Naive thymus-derived CD8-positive, alpha-beta T cell (primary cell): ENCODE measurements around the gene RPL11. TPM values are rescaled to one million over a fixed set of nuclear protein-coding genes. Genes with fewer than 3 reads are reported as not detected.

Experiments used
- ATAC-seq, 2 donors: fragments of 150-1000 bp; cut with Tn5 transposase in 1 of 2; sonication (Bioruptor Pico), chemical (Tn5 transposase) in 1 of 2; 1 replicate in 1 of 2; 2 replicates in 1 of 2; pipeline ENCODE4 v1.10.0; 2021; ENCODE audit warnings: mild to moderate bottlenecking in 2 of 2, moderate library complexity in 2 of 2
- POLR2A ChIA-PET: fragments of 350-600 bp; sonication (Branson Sonifier 250); formaldehyde crosslinking; loops from one replicate; lab custom pipeline; 2021; ENCODE audit warnings: antibody characterized with exemption; lab: Charles Lee
- DNase-seq, 10 donors: peaks; one replicate each; pipeline versions ENCODE4 v3.0.0 to v3.0.0-alpha.2; 2020 to 2022
- H3K27ac Mint-ChIP-seq, 10 donors: one replicate each; pipeline ENCODE4 v1.8.0; 2020 to 2022; ENCODE audit warnings: mild to moderate bottlenecking in 10 of 10, mixed read lengths in 10 of 10, moderate library complexity in 4 of 10, inconsistent platforms in 1 of 10
- H3K27me3 Mint-ChIP-seq, 5 donors: one replicate each; pipeline ENCODE4 v1.8.0; 2021 to 2022; ENCODE audit warnings: mixed read lengths in 5 of 5
- H3K36me3 Mint-ChIP-seq, 3 donors: one replicate each; pipeline ENCODE4 v1.8.0; 2020 to 2022; ENCODE audit warnings: mixed read lengths in 3 of 3, mild to moderate bottlenecking in 2 of 3, inconsistent platforms in 1 of 3
- H3K4me1 Mint-ChIP-seq, 4 donors: one replicate each; pipeline ENCODE4 v1.8.0; 2021 to 2022; ENCODE audit warnings: mixed read lengths in 4 of 4
- H3K4me3 Mint-ChIP-seq, 10 donors: one replicate each; pipeline ENCODE4 v1.8.0; 2020 to 2022; ENCODE audit warnings: mild to moderate bottlenecking in 10 of 10, mixed read lengths in 10 of 10, moderate library complexity in 6 of 10, inconsistent platforms in 1 of 10
- H3K9me3 Mint-ChIP-seq, 9 donors: one replicate each; pipeline ENCODE4 v1.8.0; 2020 to 2022; ENCODE audit warnings: mixed read lengths in 9 of 9, mild to moderate bottlenecking in 3 of 9, inconsistent platforms in 1 of 9, moderate library complexity in 1 of 9
- polyA plus RNA-seq, 3 donors: library from polyadenylated mRNA; unstranded; fragments of 300-500 nt; fragmentation: Illumina TruSeq; gene quantifications; one replicate each; pipeline ENCODE4 v1.2.3, GENCODE V29; 2021
- total RNA-seq, 8 experiments: library from RNA in 2 of 8; stranded (reverse) in 2 of 8; gene quantifications; one replicate each; pipeline ENCODE4 v1.2.3 and lab custom pipeline; 2021 to 2026

The RPL11 gene
- total and polyA plus RNA-seq, 5 experiments from 2014 or later: 1,566 to 2,067 (median 1,847) TPM

DNA sequence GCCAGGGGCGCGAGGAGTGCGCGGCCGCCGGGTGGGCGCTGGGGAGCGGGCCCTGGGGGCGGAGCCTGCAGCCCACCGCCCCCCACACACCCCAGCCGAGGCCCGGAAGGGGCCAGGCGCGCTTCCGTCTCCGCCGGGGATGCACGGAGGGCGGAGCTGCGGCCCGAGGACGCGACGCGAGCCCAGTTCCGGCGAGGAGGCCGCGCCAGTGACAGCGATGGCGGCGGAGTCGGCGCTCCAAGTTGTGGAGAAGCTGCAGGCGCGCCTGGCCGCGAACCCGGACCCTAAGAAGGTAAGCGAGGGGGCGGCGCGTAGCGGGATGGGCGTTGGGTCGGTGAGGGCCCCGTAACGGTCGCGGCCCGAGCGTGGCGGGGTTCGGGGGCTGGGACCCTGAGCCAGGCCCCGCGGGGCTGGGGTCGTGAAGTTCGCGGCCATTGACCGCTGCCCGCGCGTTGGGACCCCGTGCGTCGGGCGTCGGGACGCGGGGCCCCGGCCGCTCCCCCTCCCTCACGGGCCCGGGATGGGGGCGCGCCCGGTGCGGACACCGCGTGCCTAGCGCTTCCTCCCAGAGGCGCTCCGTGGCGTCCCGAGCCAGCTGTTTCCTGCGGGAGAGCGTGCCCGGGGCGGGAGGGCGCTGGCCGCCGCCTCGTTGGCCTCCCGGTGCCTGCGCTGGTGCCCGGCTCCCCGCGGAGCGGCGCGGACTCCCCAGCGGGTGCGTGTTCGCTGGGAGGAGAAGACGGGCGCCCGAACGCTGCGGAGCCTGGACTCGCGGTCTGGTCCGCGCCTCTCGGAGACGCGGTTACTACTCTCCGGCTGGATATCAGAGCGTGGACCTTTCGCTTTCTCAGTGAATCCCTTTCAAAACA, 51.9 kb downstream of the RPL11 start, which contains the start of gene ELOA:
ELOA (plus strand) TSS at position 185 of the 866 bp plus-strand sequence; CDS start at position 218, 33 bp downstream.
- Mint-ChIP-seq H3K9me3 (no peaks in the 10 kb centered on the region), H3K27me3 (no peaks in the 10 kb centered on the region), H3K4me3 (peak within 1 kb of the TSS; percentile 87 to 94 (median 91)), H3K27ac (peak within 1 kb of the TSS; percentile 89 to 96 (median 94)), H3K36me3 (peaks cover 0 to 21% (median 0%) of the 10 kb centered on the region in 3 donors), H3K4me1 (peaks cover 24 to 53% (median 49%) of the 10 kb centered on the region in 4 donors)
- ATAC-seq (peak; percentile 94), DNase-seq (peak; percentile 63 to 83 (median 74))
- POLR2A ChIA-PET: interaction anchor here (0.6 to 2.1 kb wide), 16 partner anchors 10 to 684 kb away, joined by 3 to 20 read pairs (median 4); partner anchors contain the start of genes GALE, HMGCL, HNRNPR and PITHD1

DNA sequence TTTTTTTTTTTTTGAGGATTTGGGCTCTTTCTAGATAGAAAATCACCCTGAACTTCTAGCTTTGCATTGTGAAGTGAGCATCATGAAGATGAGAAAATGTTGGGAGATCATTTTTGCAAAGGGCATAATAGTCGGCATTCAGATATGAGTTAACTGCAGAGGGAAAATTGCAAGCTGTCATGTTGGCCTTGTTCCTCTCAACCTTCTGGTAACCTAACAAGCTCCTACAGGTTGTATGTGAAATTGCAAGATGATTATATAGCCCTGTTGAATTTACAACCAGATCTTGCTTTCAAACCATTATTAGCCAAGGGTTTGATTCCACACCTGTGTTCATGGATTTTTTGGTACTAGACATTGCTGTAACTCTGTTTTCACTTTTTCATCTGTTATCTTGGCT, 53.9 kb downstream of the RPL11 start:
- H3K4me3 Mint-ChIP-seq: peak overlapping the region in 9 of 10 donors; percentile 44 to 92 (median 88)
- H3K27ac Mint-ChIP-seq: peak overlapping the region in 7 of 10 donors; percentile 34 to 92 (median 52)
- H3K27me3 Mint-ChIP-seq: no peaks in the 10 kb centered on the region
- POLR2A ChIA-PET: interaction anchor here (0.6 to 2.0 kb wide), 5 partner anchors 9 to 363 kb away, joined by 3 to 7 read pairs (median 3); partner anchors contain the start of gene RPL11
- ATAC-seq (no peak), DNase-seq (peak in 2 of 10 donors; percentile 16 to 23)
- peaks cover 0 to 37% (median 2%) of the 10 kb centered on the region in 3 donors for H3K36me3 Mint-ChIP-seq
- peaks cover 26 to 62% (median 56%) of the 10 kb centered on the region in 4 donors for H3K4me1 Mint-ChIP-seq
- H3K9me3 Mint-ChIP-seq: no peaks in the 10 kb centered on the region

Other genes with a start within 250 kb of the RPL11 start
- 1 to 10 TPM; 2.3 to 2.5 TPM for gene ASAP3, start 207.6 kb upstream of the RPL11 start, total RNA-seq
- gene ASAP3, start 207.6 kb upstream of the RPL11 start, polyA plus RNA-seq: 1 to 10 TPM in 2 of 3 donors, under 1 TPM in 1; 0.61 to 1.2 (median 1.1) TPM
- under 1 TPM; 0.10 to 0.14 TPM for gene E2F2, start 160.6 kb upstream of the RPL11 start, total RNA-seq
- gene E2F2, start 160.6 kb upstream of the RPL11 start, polyA plus RNA-seq: under 1 TPM in 2 of 3 donors, not detected in 1; 0.05 to 0.14 TPM
- 10 to 100 TPM; 60.9 to 64.8 TPM for gene ID3, start 132.3 kb upstream of the RPL11 start, total RNA-seq
- gene ID3, start 132.3 kb upstream of the RPL11 start, polyA plus RNA-seq: 1 to 10 TPM; 2.7 to 10.0 (median 4.6) TPM
- gene ELOA, start 51.7 kb downstream of the RPL11 start, total RNA-seq: 10 to 100 TPM; 27.0 to 27.6 TPM
- 10 to 100 TPM; 17.0 to 26.4 (median 19.1) TPM for gene ELOA, start 51.7 kb downstream of the RPL11 start, polyA plus RNA-seq
- gene PITHD1, start 86.6 kb downstream of the RPL11 start, total RNA-seq: 10 to 100 TPM; 79.1 to 86.6 TPM
- gene PITHD1, start 86.6 kb downstream of the RPL11 start, polyA plus RNA-seq: 10 to 100 TPM; 68.1 to 80.6 (median 74.3) TPM
- 10 to 100 TPM; 52.9 to 62.5 TPM for gene LYPLA2, start 99.3 kb downstream of the RPL11 start, total RNA-seq
- gene LYPLA2, start 99.3 kb downstream of the RPL11 start, polyA plus RNA-seq: 100 to 1,000 TPM in 2 of 3 donors, 10 to 100 TPM in 1; 90.3 to 104 (median 101) TPM
- 1 to 10 TPM; 8.4 to 8.7 TPM for gene GALE, start 108.9 kb downstream of the RPL11 start, total RNA-seq
- 10 to 100 TPM in 2 of 3 donors, 1 to 10 TPM in 1; 8.0 to 12.7 (median 12.3) TPM for gene GALE, start 108.9 kb downstream of the RPL11 start, polyA plus RNA-seq
- gene HMGCL, start 133.6 kb downstream of the RPL11 start, total RNA-seq: 10 to 100 TPM; 32.0 to 37.7 TPM
- 10 to 100 TPM; 25.9 to 37.9 (median 34.3) TPM for gene HMGCL, start 133.6 kb downstream of the RPL11 start, polyA plus RNA-seq
- 10 to 100 TPM; 14.8 to 18.4 TPM for gene FUCA1, start 176.5 kb downstream of the RPL11 start, total RNA-seq
- gene FUCA1, start 176.5 kb downstream of the RPL11 start, polyA plus RNA-seq: 10 to 100 TPM in 2 of 3 donors, 1 to 10 TPM in 1; 8.1 to 13.8 (median 10.7) TPM
- gene CNR2, start 221.6 kb downstream of the RPL11 start, total RNA-seq: 1 to 10 TPM in 1 of 2 experiments, under 1 TPM in 1; 0.99 to 1.1 TPM
- gene CNR2, start 221.6 kb downstream of the RPL11 start, polyA plus RNA-seq: 1 to 10 TPM in 1 of 3 donors, under 1 TPM in 2; 0.05 to 3.2 (median 0.57) TPM